Thyroid gland (tissue), 4 donors: ENCODE results near the gene SPARC. TPM values are rescaled to one million over a fixed set of nuclear protein-coding genes. Genes with fewer than 3 reads are reported as not detected.

Source experiments
- DNase-seq, 2 donors: peaks; one replicate each; pipeline ENCODE4 v3.0.0-alpha.2; 2019
- H3K27ac ChIP-seq, 3 donors: fragments of 200-600 bp; sonication (generic); 1 replicate in 2 of 3; 2 replicates in 1 of 3; pipeline ENCODE4 v1.5.1; 2016 to 2019; ENCODE audit warnings: mild to moderate bottlenecking in 1 of 3, moderate library complexity in 1 of 3
- H3K27me3 ChIP-seq: fragments of 200-600 bp; sonication (generic); one replicate; pipeline ENCODE4 v1.5.1; 2019
- H3K36me3 ChIP-seq, 2 donors: fragments of 200-600 bp; sonication (generic); one replicate each; pipeline ENCODE4 v1.5.1; 2016 to 2019
- H3K4me1 ChIP-seq, 2 donors: fragments of 200-600 bp; sonication (generic); one replicate each; pipeline ENCODE4 v1.5.1; 2017 to 2019
- H3K4me3 ChIP-seq, 3 donors: fragments of 200-600 bp; sonication (generic); replicated peaks in 1 of 3; 1 replicate in 2 of 3; 2 replicates in 1 of 3; pipeline ENCODE4 v1.5.1; 2016; ENCODE audit warnings: mild to moderate bottlenecking in 1 of 3
- H3K9me3 ChIP-seq: fragments of 200-600 bp; sonication (generic); one replicate; pipeline ENCODE4 v1.5.1; 2017
- CTCF ChIP-seq, 6 experiments: fragments of 200-600 bp in 3 of 6; fragments of 450-650 bp in 3 of 6; sonication (generic) in 3 of 6; IDR thresholded peaks; one replicate each; pipeline ENCODE4 v1.5.1; 2016 to 2019; ENCODE audit warnings: antibody characterized with exemption in 6 of 6, mild to moderate bottlenecking in 2 of 6, inconsistent platforms in 1 of 6, moderate library complexity in 1 of 6
- POLR2A ChIP-seq, 2 donors: fragments of 450-650 bp; IDR thresholded peaks; one replicate each; pipeline ENCODE4 v1.6.1; 2017; ENCODE audit warnings: antibody characterized with exemption in 2 of 2, mild to moderate bottlenecking in 2 of 2, moderate library complexity in 1 of 2
- WGBS, 2 donors: methylation state at CpG; one replicate each; pipeline ENCODE4 v1.1.5; 2017; 5-methylcytosine and 5-hydroxymethylcytosine counted together
- intact Hi-C: fragments of 100-400 bp; cut with DNase I; formaldehyde crosslinking; loops from one replicate; pipeline ENCODE4 v1.15.1; 2023
- total RNA-seq, 4 donors: library from RNA; depleted of rRNA; stranded (reverse); fragments of >200 nt; gene quantifications; one replicate each; pipeline ENCODE4 v1.2.3, GENCODE V29; 2016

The SPARC gene
- total RNA-seq, 4 donors from 2014 or later: 302 to 327 (median 309) TPM

DNA sequence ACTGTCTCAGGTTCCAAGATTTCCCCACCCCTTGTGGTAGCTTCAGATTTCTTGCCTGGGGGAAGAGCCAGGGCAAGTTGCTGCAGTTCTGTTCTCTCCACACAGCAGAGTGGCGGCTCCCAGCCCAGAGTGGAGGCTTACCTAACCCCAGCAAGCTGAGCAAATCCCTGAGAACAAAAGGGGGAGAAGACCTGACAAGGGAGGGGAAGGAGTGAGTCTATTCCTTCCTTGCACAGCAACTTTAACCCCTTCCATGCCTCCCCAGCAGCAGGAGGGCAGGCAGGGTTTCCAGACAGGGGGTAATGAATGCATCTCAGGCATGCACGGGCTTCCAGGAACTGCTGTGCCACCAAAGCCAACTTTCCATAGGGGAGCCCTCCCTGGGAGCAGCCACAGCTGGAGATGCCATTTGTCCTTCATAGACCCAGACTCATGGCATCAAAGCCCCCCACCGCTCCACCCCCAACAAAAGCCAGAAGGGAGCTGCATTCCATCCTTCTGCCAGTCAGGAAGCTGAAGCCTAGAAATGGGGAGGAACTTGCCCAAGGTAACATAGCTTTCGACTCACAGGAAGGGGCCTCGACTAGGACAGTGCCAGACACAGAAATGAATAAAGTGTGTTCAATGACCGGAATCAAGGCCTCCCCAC, 66.8 kb downstream of the SPARC start:
- H3K9me3 ChIP-seq: no peaks in the 10 kb centered on the region
- TF ChIP-seq POLR2A (IDR thresholded peaks at IDR 0.05) (no peak), CTCF (IDR thresholded peaks at IDR 0.05) (no peak)
- no peak for DNase-seq
- H3K4me1 ChIP-seq: no peaks in the 10 kb centered on the region
- H3K36me3 ChIP-seq: no peaks in the 10 kb centered on the region
- no peak overlapping the region for H3K4me3 ChIP-seq
- intact Hi-C loops: no loop called here
- no peaks in the 10 kb centered on the region for H3K27me3 ChIP-seq
- H3K27ac ChIP-seq: no peak overlapping the region
- WGBS, 2 donors: 65 to 66% methylated on average over 6 of the region's 6 CpGs

DNA sequence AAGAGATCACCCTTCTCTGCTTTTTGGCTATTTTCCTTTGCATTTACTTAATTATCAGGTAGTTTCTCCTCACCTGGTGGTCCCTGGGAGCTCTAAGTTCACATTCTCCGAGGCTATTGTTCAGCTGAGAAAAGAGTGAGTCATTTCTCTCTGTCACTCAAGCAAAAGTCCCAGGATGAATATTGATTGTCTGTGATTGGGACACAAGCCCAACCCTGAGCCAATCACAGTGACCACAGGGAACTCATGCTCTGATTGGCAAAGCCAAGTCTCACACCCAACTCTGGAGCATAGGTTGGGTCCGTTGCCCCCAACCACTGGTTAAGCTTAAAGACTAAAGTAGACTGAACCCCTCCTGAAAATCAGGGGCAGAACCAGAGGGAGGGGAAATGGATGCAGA, 67.8 kb downstream of the SPARC start:
- intact Hi-C loops: no loop called here

DNA sequence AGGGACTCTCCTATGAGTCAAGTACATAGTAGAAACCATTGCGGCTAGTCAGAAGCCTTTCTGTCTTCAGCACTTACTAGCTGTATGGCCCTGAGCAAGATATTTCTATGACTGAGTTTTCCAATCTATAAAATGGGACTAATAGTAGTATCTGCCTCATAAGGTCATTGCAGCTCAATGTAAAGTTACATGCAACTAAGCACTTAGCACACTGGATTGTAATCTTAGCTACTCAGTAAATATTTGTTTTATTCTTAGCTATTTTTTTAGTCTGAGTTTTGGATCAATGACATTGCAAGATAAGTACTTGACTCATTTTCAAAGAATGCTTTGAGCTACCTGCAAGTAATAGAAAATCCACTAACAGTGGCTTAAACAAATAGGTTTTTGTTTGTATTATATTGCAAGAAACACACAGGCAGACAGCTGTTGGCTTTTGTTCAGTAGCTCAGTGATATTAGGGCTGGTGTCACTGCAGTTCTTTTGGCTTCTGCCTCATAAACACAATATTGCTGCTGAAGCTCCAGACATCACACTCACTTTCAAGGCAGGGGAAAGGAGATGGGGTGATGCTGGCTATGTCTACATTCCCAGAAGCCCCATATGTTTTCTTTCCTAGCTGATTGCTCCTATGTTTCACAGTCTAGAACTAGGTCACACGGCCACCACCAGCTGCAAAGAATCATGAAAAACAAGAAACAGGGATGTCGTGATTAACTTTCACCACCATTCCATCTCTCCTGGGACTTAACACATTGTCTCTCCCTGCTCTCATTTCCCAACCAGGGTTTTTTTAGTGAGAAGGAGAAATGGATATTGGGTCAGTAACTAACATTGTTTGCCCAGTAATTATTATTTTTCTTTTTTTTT, 68.6 kb downstream of the SPARC start:
- Histone ChIP-seq H3K27me3 (no peaks in the 10 kb centered on the region), H3K27ac (no peak overlapping the region), H3K4me1 (no peaks in the 10 kb centered on the region), H3K4me3 (no peak overlapping the region), H3K9me3 (no peaks in the 10 kb centered on the region), H3K36me3 (no peaks in the 10 kb centered on the region)
- DNase-seq: no peak
- TF ChIP-seq CTCF (IDR thresholded peaks at IDR 0.05) (no peak), POLR2A (IDR thresholded peaks at IDR 0.05) (no peak)
- 82 to 87% methylated on average over 3 of the region's 3 CpGs for WGBS, 2 donors
- intact Hi-C loops: no loop called here

More for the DNA sequence above, 67.8 kb downstream of the SPARC start:
- Histone ChIP-seq H3K9me3 (no peaks in the 10 kb centered on the region), H3K4me3 (no peak overlapping the region), H3K27me3 (no peaks in the 10 kb centered on the region), H3K27ac (no peak overlapping the region), H3K36me3 (no peaks in the 10 kb centered on the region), H3K4me1 (no peaks in the 10 kb centered on the region)
- no peak for DNase-seq
- TF ChIP-seq POLR2A (IDR thresholded peaks at IDR 0.05) (no peak), CTCF (IDR thresholded peaks at IDR 0.05) (no peak)
- 42 to 50% methylated on average over 2 of the region's 2 CpGs for WGBS, 2 donors

DNA sequence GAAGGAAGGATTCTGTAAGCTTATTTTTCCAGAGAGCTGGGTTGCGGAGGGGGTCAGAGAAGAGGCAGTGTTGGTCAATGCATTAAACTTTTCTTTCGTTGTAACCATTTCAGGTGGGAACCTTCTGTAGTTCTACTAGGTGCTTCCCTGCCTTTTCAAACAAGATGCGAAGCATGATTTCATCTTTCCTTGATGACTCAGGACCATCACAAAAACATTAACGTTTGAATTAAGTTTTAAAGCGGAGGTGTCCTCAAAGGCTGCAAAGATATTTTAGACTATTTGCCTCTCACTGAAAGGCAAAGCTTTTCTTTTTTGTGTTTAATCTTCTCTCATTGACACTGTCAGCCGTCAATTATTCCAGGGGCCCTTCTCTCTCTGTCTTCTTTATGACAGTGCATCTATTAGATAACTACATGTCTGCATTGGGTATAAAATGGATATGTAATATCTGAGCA, 69.3 kb downstream of the SPARC start:
- no peaks in the 10 kb centered on the region for H3K36me3 ChIP-seq
- 89 to 91% methylated on average over 6 of the region's 6 CpGs for WGBS, 2 donors
- no peaks in the 10 kb centered on the region for H3K27me3 ChIP-seq
- H3K9me3 ChIP-seq: no peaks in the 10 kb centered on the region
- H3K4me1 ChIP-seq: no peaks in the 10 kb centered on the region
- no peak overlapping the region for H3K4me3 ChIP-seq
- no peak overlapping the region for H3K27ac ChIP-seq
- intact Hi-C loops: no loop called here
- no peak for TF ChIP-seq POLR2A (IDR thresholded peaks at IDR 0.05)
- TF ChIP-seq CTCF (IDR thresholded peaks at IDR 0.05): no peak
- no peak for DNase-seq

GRCh38 chr5:151615431-151615830, 71.3 kb downstream of the SPARC start:
- DNase-seq: no peak
- Histone ChIP-seq H3K36me3 (no peaks in the 10 kb centered on the region), H3K27ac (no peak overlapping the region), H3K4me1 (no peaks in the 10 kb centered on the region), H3K27me3 (no peaks in the 10 kb centered on the region), H3K9me3 (no peaks in the 10 kb centered on the region), H3K4me3 (no peak overlapping the region)
- 67 to 68% methylated on average over 4 of the region's 4 CpGs for WGBS, 2 donors
- intact Hi-C loops: no loop called here
- no peak for TF ChIP-seq POLR2A (IDR thresholded peaks at IDR 0.05)
- TF ChIP-seq CTCF (IDR thresholded peaks at IDR 0.05): no peak
